Naive B cell (primary cell): ENCODE data around the gene CBX1. TPM values are rescaled to one million over a fixed set of nuclear protein-coding genes. Genes with fewer than 3 reads are reported as not detected.

ENCODE experiments used
- ATAC-seq, 2 donors: fragments of 150-1000 bp; cut with Tn5 transposase; 2 replicates each; pipeline ENCODE4 v1.10.0; 2021; ENCODE audit warnings: low read depth in 2 of 2, mild to moderate bottlenecking in 2 of 2, moderate library complexity in 2 of 2
- DNase-seq: peaks from one replicate; pipeline ENCODE4 v3.0.0; 2022
- H3K27ac Mint-ChIP-seq, 6 donors: one replicate each; pipeline ENCODE4 v1.8.0; 2020 to 2022; ENCODE audit warnings: mild to moderate bottlenecking in 6 of 6, mixed read lengths in 6 of 6, moderate library complexity in 5 of 6, inconsistent platforms in 2 of 6
- H3K27me3 Mint-ChIP-seq, 3 donors: one replicate each; pipeline ENCODE4 v1.8.0; 2021 to 2022; ENCODE audit warnings: mixed read lengths in 3 of 3, mild to moderate bottlenecking in 1 of 3
- H3K36me3 Mint-ChIP-seq, 2 donors: one replicate each; pipeline ENCODE4 v1.8.0; 2020 to 2022; ENCODE audit warnings: mixed read lengths in 2 of 2, inconsistent platforms in 1 of 2, mild to moderate bottlenecking in 1 of 2
- H3K4me1 Mint-ChIP-seq, 3 donors: one replicate each; pipeline ENCODE4 v1.8.0; 2020 to 2022; ENCODE audit warnings: mixed read lengths in 3 of 3, inconsistent platforms in 1 of 3, mild to moderate bottlenecking in 1 of 3, moderate library complexity in 1 of 3
- H3K4me3 Mint-ChIP-seq, 8 donors: one replicate each; pipeline ENCODE4 v1.8.0; 2020 to 2022; ENCODE audit warnings: mild to moderate bottlenecking in 8 of 8, mixed read lengths in 8 of 8, moderate library complexity in 8 of 8, inconsistent platforms in 2 of 8
- H3K9me3 Mint-ChIP-seq, 7 donors: one replicate each; pipeline ENCODE4 v1.8.0; 2020 to 2022; ENCODE audit warnings: mixed read lengths in 7 of 7, mild to moderate bottlenecking in 5 of 7, inconsistent platforms in 2 of 7, moderate library complexity in 1 of 7
- polyA plus RNA-seq, 6 donors: library from polyadenylated mRNA; unstranded; fragments of 300-500 nt; fragmentation: Illumina TruSeq; gene quantifications; one replicate each; pipeline ENCODE4 v1.2.3, GENCODE V29; 2021; ENCODE audit warnings: low read depth in 6 of 6

CBX1 gene
- polyA plus RNA-seq, 6 donors from 2014 or later, result 12.9 to 30.8 (median 24.5) TPM

DNA sequence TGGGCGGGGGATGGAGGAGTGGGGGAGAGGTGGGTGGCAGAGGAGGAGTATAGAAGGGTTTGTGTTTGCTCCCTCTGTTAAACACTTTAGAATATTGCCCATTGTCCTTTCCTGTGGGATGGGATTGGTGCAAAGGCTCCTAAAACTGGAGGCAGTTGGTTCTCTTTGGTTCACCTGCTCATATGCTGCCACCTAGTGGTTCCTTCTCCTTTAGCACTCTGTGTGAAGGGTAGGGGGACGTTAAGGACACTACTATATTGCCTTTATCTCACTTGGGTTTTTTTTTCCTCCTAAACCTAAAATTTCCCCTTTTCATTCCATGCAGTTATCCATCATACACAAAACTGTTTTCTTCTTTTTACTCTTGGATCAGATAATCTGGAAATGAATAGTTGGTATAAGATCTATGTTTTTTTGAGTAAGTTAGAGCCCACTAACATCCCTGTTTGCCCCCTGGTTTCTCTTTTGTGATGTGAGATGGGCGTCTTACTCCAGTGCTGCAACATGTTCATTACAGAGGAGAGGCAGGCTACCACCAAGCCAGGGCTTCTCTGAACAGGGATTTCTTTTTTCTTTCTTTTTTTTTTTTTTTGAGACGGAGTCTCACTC lies 30.0 kb upstream of the CBX1 start:
- Mint-ChIP-seq H3K36me3 (no peaks in the 10 kb centered on the region), H3K4me1 (peaks cover 3 to 7% (median 4%) of the 10 kb centered on the region in 3 donors), H3K4me3 (no peak overlapping the region), H3K9me3 (no peaks in the 10 kb centered on the region), H3K27ac (peak overlapping the region in 4 of 6 donors; percentile 13 to 76 (median 46)), H3K27me3 (no peaks in the 10 kb centered on the region)
- ATAC-seq (peak; percentile 81 to 88), DNase-seq (peak; percentile 60)

DNA sequence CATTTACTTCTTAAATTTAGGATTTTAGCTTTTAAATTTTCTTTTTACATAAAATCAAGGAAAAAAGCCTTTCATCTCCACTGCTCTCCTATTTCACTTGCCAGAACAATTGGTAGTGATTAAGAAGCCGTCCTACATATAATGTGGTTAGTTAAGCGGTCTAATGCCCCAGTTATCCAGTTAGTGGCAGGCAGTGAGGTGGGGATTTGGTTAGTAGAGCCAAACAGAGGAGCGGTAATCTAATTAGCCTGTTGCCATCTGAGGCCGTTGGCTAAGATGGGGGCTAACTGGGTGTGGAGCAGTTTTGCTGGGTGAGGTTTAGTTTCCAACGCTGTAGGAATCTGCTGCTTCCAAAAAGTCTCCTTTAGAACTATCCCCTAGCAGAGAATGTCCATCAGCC lies 28.7 kb upstream of the CBX1 start:
- Mint-ChIP-seq H3K4me3 (no peak overlapping the region), H3K27me3 (no peaks in the 10 kb centered on the region), H3K9me3 (no peaks in the 10 kb centered on the region), H3K27ac (peak overlapping the region in 1 of 6 donors; percentile 47), H3K4me1 (peaks cover 3 to 7% (median 4%) of the 10 kb centered on the region in 3 donors), H3K36me3 (no peaks in the 10 kb centered on the region)
- DNase-seq (no peak), ATAC-seq (no peak)

- no peak overlapping the region for H3K4me3 Mint-ChIP-seq
- DNase-seq (no peak), ATAC-seq (no peak)
- H3K4me1 Mint-ChIP-seq, result peaks cover 3 to 7% (median 4%) of the 10 kb centered on the region in 3 donors
- no peaks in the 10 kb centered on the region for H3K9me3 Mint-ChIP-seq
- H3K36me3 Mint-ChIP-seq, result peaks cover 0 to 3% of the 10 kb centered on the region in 2 donors
- H3K27ac Mint-ChIP-seq, result peak overlapping the region in 1 of 6 donors; percentile 22
- H3K27me3 Mint-ChIP-seq, result no peaks in the 10 kb centered on the region
These were observed 27.1 kb upstream of the CBX1 start for GRCh38 chr17:48128400-48128799.

GRCh38 chr17:48127371-48128051 lies 26.2 kb upstream of the CBX1 start:
- no peaks in the 10 kb centered on the region for H3K27me3 Mint-ChIP-seq
- no peak for ATAC-seq
- H3K27ac Mint-ChIP-seq, result no peak overlapping the region
- H3K9me3 Mint-ChIP-seq, result no peaks in the 10 kb centered on the region
- DNase-seq, result no peak
- peaks cover 0 to 9% of the 10 kb centered on the region in 2 donors for H3K36me3 Mint-ChIP-seq
- no peak overlapping the region for H3K4me3 Mint-ChIP-seq
- peaks cover 3 to 7% (median 4%) of the 10 kb centered on the region in 3 donors for H3K4me1 Mint-ChIP-seq

- peaks cover 0 to 9% of the 10 kb centered on the region in 2 donors for H3K36me3 Mint-ChIP-seq
- DNase-seq (no peak), ATAC-seq (no peak)
- H3K4me1 Mint-ChIP-seq, result peaks cover 3 to 6% (median 4%) of the 10 kb centered on the region in 3 donors
- H3K9me3 Mint-ChIP-seq, result no peaks in the 10 kb centered on the region
- no peaks in the 10 kb centered on the region for H3K27me3 Mint-ChIP-seq
- peak overlapping the region in 2 of 6 donors; percentile 27 to 78 for H3K27ac Mint-ChIP-seq
- H3K4me3 Mint-ChIP-seq, result no peak overlapping the region
These were observed 25.2 kb upstream of the CBX1 start for GRCh38 chr17:48126532-48126850.

GRCh38 chr17:48125829-48126531 lies 24.7 kb upstream of the CBX1 start:
- H3K36me3 Mint-ChIP-seq, result peaks cover 0 to 9% of the 10 kb centered on the region in 2 donors
- H3K4me1 Mint-ChIP-seq, result peaks cover 0 to 1% (median 0%) of the 10 kb centered on the region in 3 donors
- no peak for ATAC-seq
- H3K4me3 Mint-ChIP-seq, result no peak overlapping the region
- no peak for DNase-seq
- H3K27me3 Mint-ChIP-seq, result no peaks in the 10 kb centered on the region
- H3K9me3 Mint-ChIP-seq, result no peaks in the 10 kb centered on the region
- peak overlapping the region in 2 of 6 donors; percentile 47 to 78 for H3K27ac Mint-ChIP-seq

- H3K27me3 Mint-ChIP-seq, result no peaks in the 10 kb centered on the region
- DNase-seq (no peak), ATAC-seq (no peak)
- peaks cover 0 to 9% of the 10 kb centered on the region in 2 donors for H3K36me3 Mint-ChIP-seq
- H3K9me3 Mint-ChIP-seq, result no peaks in the 10 kb centered on the region
- peak overlapping the region in 2 of 6 donors; percentile 36 to 87 for H3K27ac Mint-ChIP-seq
- H3K4me3 Mint-ChIP-seq, result no peak overlapping the region
- no peaks in the 10 kb centered on the region for H3K4me1 Mint-ChIP-seq
These were observed 22.6 kb upstream of the CBX1 start for GRCh38 chr17:48123776-48124388.

- DNase-seq, result no peak
- peaks cover 0 to 9% of the 10 kb centered on the region in 2 donors for H3K36me3 Mint-ChIP-seq
These were observed 21.8 kb upstream of the CBX1 start for GRCh38 chr17:48123111-48123510.

GRCh38 chr17:48122665-48123045 lies 21.4 kb upstream of the CBX1 start:
- peaks cover 0 to 9% of the 10 kb centered on the region in 2 donors for H3K36me3 Mint-ChIP-seq
- ATAC-seq (no peak), DNase-seq (no peak)
- no peaks in the 10 kb centered on the region for H3K9me3 Mint-ChIP-seq
- peak overlapping the region in 4 of 6 donors; percentile 26 to 71 (median 51) for H3K27ac Mint-ChIP-seq
- no peaks in the 10 kb centered on the region for H3K27me3 Mint-ChIP-seq
- no peaks in the 10 kb centered on the region for H3K4me1 Mint-ChIP-seq
- peak overlapping the region in 1 of 8 donors; percentile 18 for H3K4me3 Mint-ChIP-seq

More at GRCh38 chr17:48123111-48123510, 21.8 kb upstream of the CBX1 start:
- H3K4me3 Mint-ChIP-seq, result no peak overlapping the region
- H3K4me1 Mint-ChIP-seq, result no peaks in the 10 kb centered on the region
- no peaks in the 10 kb centered on the region for H3K9me3 Mint-ChIP-seq
- no peak for ATAC-seq
- H3K27ac Mint-ChIP-seq, result peak overlapping the region in 4 of 6 donors; percentile 11 to 53 (median 31)
- no peaks in the 10 kb centered on the region for H3K27me3 Mint-ChIP-seq

GRCh38 chr17:48121923-48122664 lies 20.8 kb upstream of the CBX1 start:
- ATAC-seq (no peak), DNase-seq (no peak)
- Mint-ChIP-seq H3K9me3 (no peaks in the 10 kb centered on the region), H3K36me3 (peaks cover 0 to 9% of the 10 kb centered on the region in 2 donors), H3K4me3 (peak overlapping the region in 1 of 8 donors; percentile 18), H3K4me1 (no peaks in the 10 kb centered on the region), H3K27ac (peak overlapping the region in 3 of 6 donors; percentile 26 to 71 (median 63)), H3K27me3 (no peaks in the 10 kb centered on the region)

GRCh38 chr17:48113201-48113676 lies 12.0 kb upstream of the CBX1 start:
- Mint-ChIP-seq H3K27me3 (no peaks in the 10 kb centered on the region), H3K4me3 (peak overlapping the region; percentile 64 to 98 (median 81)), H3K36me3 (no peaks in the 10 kb centered on the region), H3K4me1 (peaks cover 37 to 61% (median 46%) of the 10 kb centered on the region in 3 donors), H3K27ac (peak overlapping the region; percentile 94 to 100 (median 98)), H3K9me3 (no peaks in the 10 kb centered on the region)
- DNase-seq, result peak; percentile 34
- peak; percentile 14 to 22 for ATAC-seq

- Mint-ChIP-seq H3K27ac (peak overlapping the region; percentile 94 to 100 (median 98)), H3K4me3 (peak overlapping the region; percentile 71 to 98 (median 88))
These were observed 10.6 kb upstream of the CBX1 start for GRCh38 chr17:48111937-48112241.

DNA sequence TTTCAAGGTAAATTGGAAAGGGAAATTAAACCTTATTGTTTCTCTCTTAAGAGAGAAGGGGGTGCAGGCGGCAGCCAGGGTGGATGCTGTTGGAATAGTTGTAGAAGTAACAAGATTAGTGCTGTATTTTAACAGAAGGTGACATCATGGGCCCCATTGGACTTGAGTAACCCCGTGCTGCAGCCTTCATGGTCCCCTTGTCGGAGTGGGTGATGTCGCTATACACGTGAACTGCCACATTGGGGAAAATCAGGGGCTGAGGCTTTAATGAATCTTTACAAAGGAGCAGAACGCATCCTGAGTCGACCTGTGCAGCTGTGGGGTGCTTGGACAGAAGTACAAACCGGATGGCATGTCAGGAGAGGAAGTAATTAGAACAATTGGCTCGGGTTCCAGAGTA lies 9.5 kb upstream of the CBX1 start:
- H3K4me3 Mint-ChIP-seq, result peak overlapping the region; percentile 71 to 98 (median 86)
- H3K4me1 Mint-ChIP-seq, result peaks cover 56 to 78% (median 64%) of the 10 kb centered on the region in 3 donors
- no peaks in the 10 kb centered on the region for H3K9me3 Mint-ChIP-seq
- DNase-seq, result no peak
- H3K27me3 Mint-ChIP-seq, result no peaks in the 10 kb centered on the region
- H3K27ac Mint-ChIP-seq, result peak overlapping the region; percentile 94 to 100 (median 98)
- no peaks in the 10 kb centered on the region for H3K36me3 Mint-ChIP-seq
- no peak for ATAC-seq

More at GRCh38 chr17:48111937-48112241, 10.6 kb upstream of the CBX1 start:
- Mint-ChIP-seq H3K27me3 (no peaks in the 10 kb centered on the region), H3K4me1 (peaks cover 50 to 71% (median 59%) of the 10 kb centered on the region in 3 donors), H3K36me3 (no peaks in the 10 kb centered on the region), H3K9me3 (no peaks in the 10 kb centered on the region)
- no peak for ATAC-seq
- DNase-seq, result no peak
